Activated CD4-positive, alpha-beta T cell treated with anti-CD3 and anti-CD28 coated beads, Interleukin-2, amount 50 U/mL, for 24 hours (primary cell): ENCODE results near the gene POLE.

ENCODE experiments used
- DNase-seq, 2 donors: peaks; one replicate each; pipeline ENCODE4 v3.0.0-alpha.2; 2020; ENCODE audit warnings: low read depth in 1 of 2, low spot score in 1 of 2

The POLE gene

DNA sequence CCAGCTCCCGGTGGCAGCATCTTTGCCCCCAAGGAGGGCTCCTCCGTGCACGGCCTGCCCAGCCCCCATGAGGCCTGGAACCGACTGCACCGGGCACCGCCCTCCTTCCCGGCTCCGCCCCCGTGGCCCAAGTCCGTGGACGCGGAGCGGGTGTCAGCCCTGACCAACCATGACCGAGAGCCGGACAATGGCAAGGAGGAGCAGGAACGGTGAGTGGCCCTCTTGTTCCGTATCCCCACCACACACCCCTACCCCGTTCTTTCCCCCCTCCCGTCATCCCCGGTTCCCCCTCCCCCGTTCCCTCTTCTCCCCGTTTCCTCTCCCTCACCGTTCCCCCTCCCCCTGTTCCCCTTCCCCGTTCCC, 105.1 kb downstream of the POLE start:
- no peak for DNase-seq

DNA sequence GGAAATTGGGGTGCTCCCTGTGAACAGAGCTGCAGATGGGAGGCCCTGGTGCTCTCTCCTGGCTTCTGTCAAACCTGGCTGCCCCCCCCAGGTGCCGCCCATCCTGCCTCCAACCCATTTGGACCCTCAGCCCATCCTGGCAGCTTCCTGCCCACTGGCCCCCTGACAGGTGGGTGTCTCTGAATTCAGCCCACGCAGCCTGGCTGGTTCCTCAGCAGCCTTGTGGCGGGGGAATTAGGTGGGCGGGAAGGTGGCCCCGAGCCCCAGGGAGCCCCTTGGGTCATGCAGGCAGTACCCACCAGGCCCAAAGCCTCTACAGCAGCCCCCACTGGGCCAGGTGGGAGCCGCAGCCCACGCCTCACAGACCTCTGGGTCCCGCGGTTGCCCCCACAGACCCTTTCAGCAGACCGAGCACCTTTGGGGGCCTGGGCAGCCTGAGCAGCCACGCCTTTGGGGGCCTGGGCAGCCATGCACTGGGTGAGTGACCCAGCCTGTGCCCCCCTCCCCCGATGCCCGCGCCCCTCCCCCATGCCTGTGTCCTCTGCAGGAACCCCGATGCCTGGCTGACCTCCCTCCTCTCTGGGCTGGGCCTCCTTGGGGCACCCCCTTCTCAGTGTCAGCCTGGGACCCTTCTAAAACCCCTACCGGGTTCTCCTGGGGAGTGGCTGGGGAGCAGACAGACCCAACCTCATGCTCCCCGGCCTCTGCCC, 105.6 kb downstream of the POLE start:
- no peak for DNase-seq

DNA sequence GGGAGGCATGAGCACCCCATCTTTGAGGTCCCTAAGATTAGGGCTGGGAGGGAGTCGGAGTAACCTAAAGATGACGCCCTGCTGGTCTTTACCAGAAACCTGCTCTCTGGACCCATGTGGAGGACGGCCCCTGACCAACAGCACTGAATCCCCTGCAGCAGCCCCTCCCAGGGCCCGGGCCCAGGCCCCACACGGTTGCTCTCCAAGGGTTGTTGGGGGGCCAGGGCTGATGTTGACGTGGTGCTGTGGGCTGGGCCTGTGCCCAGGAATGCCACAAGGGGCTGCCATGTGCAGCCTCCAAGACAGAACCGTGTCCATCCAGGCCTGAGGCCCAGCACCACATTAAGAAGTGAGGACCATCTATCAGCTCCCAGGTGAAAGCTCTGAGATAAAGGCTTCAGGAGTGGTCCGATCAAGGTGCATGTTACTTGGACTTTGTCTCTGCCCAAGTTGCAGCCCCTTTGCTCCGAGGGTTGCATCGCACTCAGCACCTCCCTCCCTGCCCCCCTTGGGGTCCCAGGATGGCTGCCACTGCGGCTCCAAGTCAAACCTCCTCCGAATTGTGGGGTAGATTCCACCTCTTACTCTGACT, 106.3 kb downstream of the POLE start:
- DNase-seq: no peak

DNA sequence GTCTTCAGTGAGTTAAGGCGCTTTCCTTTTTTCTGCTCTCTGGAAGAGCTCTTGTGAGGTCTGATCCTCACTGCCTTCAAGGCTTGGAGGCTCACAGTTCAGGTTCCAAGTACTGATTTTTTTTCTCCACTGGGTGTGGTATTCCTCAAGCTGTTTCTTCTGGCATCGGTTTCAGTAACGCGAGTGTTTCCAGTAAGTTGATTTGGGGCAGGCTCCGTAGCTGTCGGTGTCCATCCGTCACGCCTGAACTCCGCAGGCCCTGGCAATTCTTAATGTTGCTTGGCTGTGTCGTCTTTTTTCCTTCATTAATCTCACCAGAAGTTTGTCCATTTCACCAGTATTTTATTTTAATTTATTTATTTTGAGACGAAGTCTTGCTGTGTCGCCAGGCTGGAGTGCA, 107.4 kb downstream of the POLE start:
- DNase-seq: no peak

DNA sequence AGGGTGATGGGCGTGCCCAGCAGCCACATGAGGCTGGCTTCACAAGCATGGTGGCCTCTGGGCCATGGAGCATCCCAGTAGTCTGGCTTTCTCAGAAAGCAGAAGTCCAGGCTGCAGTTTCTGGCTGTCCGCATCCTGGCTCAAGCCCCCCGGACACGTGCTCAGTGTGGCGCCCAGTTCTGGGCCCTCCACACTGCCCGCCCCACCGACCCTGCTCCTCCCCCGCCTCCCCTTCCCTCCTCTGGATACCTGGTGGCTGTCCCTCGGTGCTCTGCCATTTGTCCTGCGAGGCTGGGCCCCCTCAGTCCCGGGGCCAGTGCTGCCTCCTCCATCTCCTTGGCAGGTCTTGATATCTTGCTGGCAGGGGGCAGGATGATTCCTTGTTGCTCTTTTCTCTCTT, 108.3 kb downstream of the POLE start:
- DNase-seq: no peak

DNA sequence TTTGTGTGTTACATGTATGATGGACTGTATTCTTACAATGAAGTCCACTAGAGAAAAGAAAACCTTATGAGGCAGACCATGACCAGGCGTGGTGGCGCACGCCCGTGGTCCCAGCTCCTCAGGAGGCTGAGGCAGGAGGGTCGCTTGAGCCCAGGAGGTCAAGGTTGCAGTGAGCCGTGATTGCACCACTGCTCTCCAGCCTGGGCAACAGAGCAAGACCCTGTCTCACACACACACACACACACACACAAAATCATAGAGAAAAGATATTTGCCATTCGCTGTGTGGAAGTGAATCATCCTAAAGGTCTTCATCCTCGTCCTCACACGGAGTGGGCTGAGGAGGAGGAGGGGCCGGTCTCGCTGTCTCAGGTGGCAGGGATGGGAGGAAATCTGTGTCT, 109.0 kb downstream of the POLE start:
- no peak for DNase-seq

DNA sequence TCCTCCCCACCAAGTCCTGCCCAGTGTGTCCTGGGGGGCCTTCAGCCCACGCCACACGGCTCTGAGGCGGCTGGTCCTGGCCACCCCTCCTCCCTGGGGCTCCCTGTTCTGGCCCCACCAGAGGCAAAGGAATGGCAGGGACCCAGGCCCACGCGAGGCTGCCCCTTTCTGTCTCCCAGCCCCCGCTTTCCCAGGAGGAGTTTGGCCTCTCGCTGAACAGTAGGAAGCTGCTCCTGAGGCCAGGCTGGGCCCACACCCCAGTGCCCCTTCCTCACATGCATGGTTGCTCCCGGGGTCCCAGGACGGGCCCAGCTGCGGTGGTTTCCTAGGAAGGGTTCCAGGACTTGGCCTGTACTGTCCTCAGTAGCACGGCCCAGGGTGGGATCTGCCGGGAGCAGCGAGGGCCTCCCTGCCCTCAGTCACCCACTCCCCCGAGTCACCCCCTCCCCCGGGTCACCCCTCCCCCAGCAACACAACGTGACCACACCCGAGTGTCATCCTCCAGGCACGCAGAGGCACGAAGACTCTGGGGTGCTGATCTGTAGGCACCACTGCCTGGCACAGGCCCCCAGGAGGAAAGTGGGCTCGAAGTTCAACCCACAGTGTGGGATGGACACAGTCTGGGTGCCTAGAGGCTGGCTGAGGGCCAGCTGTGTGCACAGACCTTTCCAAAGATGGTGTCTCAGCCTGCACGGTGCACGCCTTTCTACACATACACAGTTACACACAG, 109.8 kb downstream of the POLE start:
- no peak for DNase-seq

DNA sequence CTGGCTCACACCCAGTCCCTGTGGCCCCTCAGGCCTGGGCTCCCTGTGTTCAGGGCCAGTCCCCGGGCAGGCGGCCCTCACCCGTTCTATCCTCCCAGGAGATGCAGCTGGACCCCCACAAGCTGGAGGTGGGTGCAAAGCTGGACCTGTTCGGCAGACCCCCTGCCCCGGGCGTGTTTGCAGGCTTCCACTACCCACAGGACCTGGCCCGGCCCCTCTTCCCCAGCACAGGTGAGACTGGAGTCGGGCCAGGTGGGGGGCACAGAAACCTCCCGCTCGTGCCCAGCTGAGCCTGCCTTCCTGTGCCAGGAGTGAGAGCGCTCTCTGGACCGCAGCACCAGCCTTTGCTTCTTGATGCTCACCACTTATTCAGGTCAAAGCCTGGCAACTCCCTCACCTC, 110.4 kb downstream of the POLE start:
- no peak for DNase-seq

DNA sequence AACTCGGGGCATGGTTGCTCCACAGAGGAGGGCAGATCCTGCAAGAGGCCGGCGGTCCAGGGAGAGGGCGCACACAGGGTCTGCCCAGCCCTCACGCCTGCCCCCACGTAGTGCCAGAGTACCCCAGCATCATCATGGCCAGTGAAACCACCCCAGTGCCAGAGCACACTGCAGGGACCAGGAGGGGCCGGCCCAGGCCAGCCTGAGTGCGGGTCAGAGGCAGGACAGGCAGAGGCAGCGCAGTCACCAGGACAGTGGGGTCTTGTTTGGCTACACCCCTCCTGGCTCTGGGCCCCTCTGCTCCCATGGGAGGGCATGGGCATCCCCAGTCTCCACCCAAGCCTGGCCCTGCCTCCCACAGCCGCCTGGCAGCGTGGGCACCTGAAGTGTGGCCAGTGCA, 111.5 kb downstream of the POLE start:
- DNase-seq: no peak

DNA sequence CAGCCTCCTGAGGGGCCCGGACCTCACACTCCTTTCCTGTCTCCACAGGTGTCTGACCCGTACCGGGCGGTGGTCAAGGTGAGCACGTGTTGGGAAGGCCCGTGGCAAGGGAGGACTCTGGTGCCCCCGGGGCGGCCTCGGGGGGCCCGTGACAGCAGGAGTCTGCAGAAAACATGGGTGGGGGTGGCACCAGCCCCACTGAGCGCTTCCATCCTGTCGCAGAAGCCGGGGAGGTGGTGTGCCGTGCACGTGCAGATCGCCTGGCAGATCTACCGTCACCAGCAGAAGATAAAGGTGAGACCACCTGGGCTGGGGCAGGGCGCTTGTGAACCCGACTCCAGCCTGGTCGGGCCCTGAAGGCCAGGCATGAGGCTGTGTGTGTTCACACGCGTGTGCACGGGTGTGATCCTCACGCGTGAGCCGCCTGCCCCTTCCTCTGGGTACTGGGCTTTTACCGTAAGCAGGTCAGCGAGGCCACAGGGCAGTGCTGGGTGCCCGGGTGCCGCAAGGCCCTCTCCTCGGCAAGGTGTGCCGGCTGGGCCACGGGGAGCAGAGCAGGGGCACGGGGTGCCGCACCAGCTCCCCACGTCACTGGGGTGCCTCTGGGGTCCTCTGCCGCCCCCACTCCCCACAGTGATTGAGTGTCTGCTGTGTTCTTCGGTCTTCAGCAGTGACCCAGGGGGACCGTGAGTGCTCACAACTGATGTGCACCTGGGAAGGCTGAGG, 112.7 kb downstream of the POLE start:
- DNase-seq: no peak
